Bronchial epithelial cell (primary cell): ENCODE data around the gene ARHGAP31. TPM values are rescaled to one million over a fixed set of nuclear protein-coding genes. Genes with fewer than 3 reads are reported as not detected.

ENCODE experiments used
- DNase-seq: peaks from one replicate; pipeline ENCODE4 v3.0.0-alpha.2; 2010; ENCODE audit warnings: low read depth
- FAIRE-seq: peaks from 2 replicates; lab custom pipeline; 2011; peaks lifted over from hg19 to GRCh38; lab: Jason Lieb, UNC
- H3K27me3 ChIP-seq: 2 replicates; pipeline ENCODE4 v1.5.1; 2011; ENCODE audit warnings: low read length; ENCODE audit not compliant: control insufficient read depth, insufficient read depth
- H3K36me3 ChIP-seq: 2 replicates; pipeline ENCODE4 v1.5.1; 2011; ENCODE audit warnings: low read length; ENCODE audit not compliant: control insufficient read depth, insufficient read depth
- H3K4me3 ChIP-seq: 2 replicates; pipeline ENCODE4 v1.5.1; 2011; ENCODE audit warnings: mild to moderate bottlenecking, low read depth, low read length, control low read depth
- total RNA-seq: library from RNA; depleted of rRNA; stranded (reverse); fragments of >200 nt; gene quantifications from 2 replicates; pipeline ENCODE4 v1.2.1, GENCODE V29; 2014
- TF ChIP-seq, protein P1 (sequence below): IDR thresholded peaks from 2 replicates; pipeline ENCODE4 v1.5.1; 2011; ENCODE audit warnings: mild to moderate bottlenecking, moderate library complexity, low read length, control low read depth, inconsistent platforms; ENCODE audit not compliant: insufficient read depth, severe bottlenecking

The ARHGAP31 gene
- total RNA-seq, 1 donor from 2014 or later: 0.26 TPM

- FAIRE-seq (no peak), DNase-seq (no peak)
- no peak overlapping the region for H3K4me3 ChIP-seq
- H3K36me3 ChIP-seq: no peaks in the 10 kb centered on the region
- H3K27me3 ChIP-seq: no peaks in the 10 kb centered on the region
- TF ChIP-seq, protein P1, sequence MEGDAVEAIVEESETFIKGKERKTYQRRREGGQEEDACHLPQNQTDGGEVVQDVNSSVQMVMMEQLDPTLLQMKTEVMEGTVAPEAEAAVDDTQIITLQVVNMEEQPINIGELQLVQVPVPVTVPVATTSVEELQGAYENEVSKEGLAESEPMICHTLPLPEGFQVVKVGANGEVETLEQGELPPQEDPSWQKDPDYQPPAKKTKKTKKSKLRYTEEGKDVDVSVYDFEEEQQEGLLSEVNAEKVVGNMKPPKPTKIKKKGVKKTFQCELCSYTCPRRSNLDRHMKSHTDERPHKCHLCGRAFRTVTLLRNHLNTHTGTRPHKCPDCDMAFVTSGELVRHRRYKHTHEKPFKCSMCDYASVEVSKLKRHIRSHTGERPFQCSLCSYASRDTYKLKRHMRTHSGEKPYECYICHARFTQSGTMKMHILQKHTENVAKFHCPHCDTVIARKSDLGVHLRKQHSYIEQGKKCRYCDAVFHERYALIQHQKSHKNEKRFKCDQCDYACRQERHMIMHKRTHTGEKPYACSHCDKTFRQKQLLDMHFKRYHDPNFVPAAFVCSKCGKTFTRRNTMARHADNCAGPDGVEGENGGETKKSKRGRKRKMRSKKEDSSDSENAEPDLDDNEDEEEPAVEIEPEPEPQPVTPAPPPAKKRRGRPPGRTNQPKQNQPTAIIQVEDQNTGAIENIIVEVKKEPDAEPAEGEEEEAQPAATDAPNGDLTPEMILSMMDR: no peak
These were observed 48.0 kb downstream of the ARHGAP31 start for GRCh38 chr3:119342176-119342575.

- TF ChIP-seq, protein P1: no peak
- FAIRE-seq: no peak
These were observed 49.5 kb downstream of the ARHGAP31 start for GRCh38 chr3:119343719-119344118.

DNA sequence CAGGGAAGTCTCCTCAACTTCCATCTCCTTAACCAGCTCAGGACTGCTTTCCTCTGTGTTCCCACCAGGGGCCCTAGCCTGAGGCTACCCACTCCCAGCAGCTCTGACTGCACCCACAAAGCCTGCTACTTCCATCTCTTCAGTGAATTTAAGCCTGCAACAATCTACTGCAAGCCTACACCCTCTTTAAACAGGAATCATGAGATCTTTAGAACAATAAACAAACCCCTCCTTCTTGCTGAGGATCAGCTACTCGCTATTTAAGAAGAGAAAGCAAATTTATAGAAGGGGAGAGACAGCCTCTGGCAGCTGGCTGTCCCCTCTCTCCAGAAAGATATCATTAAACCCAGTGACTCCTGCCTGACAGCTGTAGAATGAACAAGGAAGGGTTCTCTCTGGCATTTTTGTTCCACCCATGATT, 51.9 kb downstream of the ARHGAP31 start:
- no peak for FAIRE-seq
- TF ChIP-seq, protein P1: no peak
- no peak for DNase-seq
- H3K27me3 ChIP-seq: no peaks in the 10 kb centered on the region
- H3K4me3 ChIP-seq: no peak overlapping the region
- no peaks in the 10 kb centered on the region for H3K36me3 ChIP-seq

More at GRCh38 chr3:119343719-119344118, 49.5 kb downstream of the ARHGAP31 start:
- Histone ChIP-seq H3K4me3 (no peak overlapping the region), H3K36me3 (no peaks in the 10 kb centered on the region), H3K27me3 (no peaks in the 10 kb centered on the region)
- DNase-seq: no peak

GRCh38 chr3:119347036-119347435, 52.9 kb downstream of the ARHGAP31 start:
- TF ChIP-seq, protein P1: no peak
- H3K36me3 ChIP-seq: no peaks in the 10 kb centered on the region
- H3K27me3 ChIP-seq: no peaks in the 10 kb centered on the region
- no peak for FAIRE-seq
- no peak for DNase-seq
- H3K4me3 ChIP-seq: no peak overlapping the region

DNA sequence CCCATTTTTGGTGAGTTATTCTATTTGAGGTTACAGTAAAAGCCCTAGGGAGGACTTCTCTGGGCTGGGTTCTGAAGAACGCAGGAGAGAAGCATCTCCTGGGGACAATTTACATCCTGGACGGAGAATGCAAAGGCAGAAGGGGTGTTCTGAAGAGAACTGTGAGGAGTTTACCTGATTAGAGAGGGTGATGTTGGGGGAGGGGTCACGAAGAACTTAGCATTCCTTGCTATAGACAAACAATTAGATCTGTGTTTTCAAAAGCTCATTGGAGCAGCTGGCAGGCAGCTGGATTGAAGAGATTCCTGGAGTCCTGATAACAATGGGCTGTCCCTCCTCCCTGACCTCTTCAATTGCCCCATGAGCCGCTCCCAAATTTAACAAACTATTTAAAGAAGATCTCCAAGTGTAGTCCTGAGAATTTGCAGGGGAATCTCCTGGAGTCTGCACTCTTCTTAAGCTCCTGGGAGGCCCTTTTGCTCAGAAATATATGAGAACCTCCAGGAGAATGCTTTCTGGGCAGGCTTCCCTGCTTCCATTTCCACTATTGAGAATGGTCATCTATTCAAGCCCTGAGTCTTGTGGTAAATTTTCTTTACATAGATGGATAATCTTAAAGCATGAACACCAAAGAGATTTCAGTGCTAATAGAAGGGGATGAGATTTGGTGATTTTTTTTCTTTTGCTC, 55.3 kb downstream of the ARHGAP31 start:
- no peaks in the 10 kb centered on the region for H3K27me3 ChIP-seq
- no peak for FAIRE-seq
- H3K4me3 ChIP-seq: no peak overlapping the region
- TF ChIP-seq, protein P1: no peak
- no peak for DNase-seq
- no peaks in the 10 kb centered on the region for H3K36me3 ChIP-seq

DNA sequence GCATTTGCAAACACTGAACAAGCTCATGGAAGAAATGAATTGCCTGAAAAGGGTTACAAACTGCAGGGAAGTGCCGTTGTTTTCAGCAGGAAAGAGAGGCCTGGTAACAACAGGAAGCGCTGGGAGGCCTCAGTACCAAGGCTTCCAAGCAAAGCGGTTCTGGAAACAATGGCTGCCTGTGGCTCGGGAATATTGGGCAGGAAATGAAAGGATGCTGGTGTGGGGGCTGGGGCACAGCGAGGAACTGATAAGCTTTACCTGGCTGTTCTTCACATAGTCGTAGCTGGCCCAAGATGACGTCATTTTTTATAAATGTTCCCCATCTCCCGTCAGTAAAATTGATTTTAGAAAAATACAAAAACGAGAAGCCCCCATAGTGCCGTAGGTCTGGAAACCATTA, 55.9 kb downstream of the ARHGAP31 start:
- DNase-seq: no peak
- TF ChIP-seq, protein P1: no peak
- Histone ChIP-seq H3K27me3 (no peaks in the 10 kb centered on the region), H3K4me3 (no peak overlapping the region), H3K36me3 (no peaks in the 10 kb centered on the region)
- no peak for FAIRE-seq
